Activated naive CD4-positive, alpha-beta T cell (primary cell): ENCODE data around the gene RNF220.

Experiments
- DNase-seq, 4 experiments: peaks; one replicate each; lab custom pipeline; 2025; lab: John Stamatoyannopoulos, UW

The RNF220 gene

GRCh38 chr1:44523593-44524591 lies 118.8 kb downstream of the RNF220 start:
- DNase-seq = no peak

DNA sequence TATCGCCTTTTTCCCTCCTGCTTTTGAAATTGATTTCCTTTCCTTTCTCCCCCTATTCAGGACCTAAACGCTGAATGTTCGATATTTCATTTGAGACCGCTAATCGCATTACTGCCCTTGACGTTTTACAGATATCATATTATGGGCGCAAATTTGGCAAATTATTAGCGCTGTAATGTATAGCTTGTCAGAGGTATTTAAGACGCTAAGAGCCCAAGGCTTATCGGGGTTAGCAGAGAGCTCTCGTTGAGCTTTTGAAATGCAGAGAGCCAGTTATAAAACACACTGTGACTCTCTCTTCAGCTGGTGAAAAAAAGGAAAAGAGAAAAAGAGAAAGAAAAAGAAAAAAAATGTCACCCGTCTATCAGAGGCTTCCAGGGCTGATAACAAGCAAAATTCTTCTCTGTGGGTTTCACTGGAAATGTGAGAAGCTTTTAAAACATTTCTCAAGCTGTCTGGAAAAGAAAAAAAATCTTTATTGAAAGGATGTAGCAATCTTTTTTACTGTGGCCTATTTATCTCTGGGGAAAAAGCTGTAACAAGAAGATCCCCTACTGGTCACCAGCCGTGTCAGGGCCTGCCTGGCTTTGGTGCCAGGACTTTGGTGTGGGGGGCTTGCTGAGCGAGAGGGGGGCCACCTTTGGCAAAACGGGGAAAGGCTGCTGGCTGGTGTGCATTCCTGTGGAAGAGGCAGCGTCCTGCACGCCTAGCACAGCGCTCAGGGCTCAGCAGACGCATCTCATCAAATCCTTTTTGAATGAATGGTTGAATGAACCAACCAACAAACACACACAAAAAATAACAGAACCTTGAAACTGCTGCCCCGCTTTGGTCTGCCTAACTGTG lies 119.8 kb downstream of the RNF220 start:
- no peak for DNase-seq

DNA sequence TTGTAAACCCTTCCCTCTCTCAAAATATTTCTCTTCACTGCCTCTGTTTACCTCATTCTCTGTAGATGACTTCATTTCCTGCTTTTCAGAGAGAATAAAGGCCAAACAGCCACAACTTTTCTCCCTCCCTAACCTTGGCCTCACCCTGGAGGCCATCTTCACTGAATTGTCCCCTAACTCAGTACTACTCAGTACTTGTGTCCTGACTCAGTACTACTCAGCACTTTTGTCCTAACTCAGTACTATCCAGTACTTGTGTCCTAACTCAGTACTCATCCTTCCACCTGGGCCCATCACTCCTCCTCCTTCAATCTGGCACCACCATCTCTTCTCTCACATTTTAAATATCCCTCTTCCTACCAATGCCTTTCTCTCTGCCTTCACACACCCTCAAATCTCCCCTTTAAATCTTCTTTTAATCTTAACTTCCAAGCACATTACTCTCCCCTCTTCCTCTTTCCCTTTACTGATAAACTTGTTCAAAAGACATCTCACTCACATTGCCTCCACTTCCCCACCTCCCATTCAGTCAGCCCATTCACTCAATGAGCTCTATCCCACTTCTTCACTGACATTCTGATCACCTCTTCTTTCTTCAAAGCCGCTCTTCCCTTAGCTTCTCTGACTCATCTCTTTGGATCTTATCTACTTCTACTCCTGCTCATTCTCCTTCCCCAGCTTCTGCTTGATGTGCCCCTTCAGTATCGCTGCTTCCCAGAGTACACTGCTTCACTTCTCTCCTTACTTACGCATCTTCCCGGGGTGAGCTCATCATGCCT lies 121.4 kb downstream of the RNF220 start:
- no peak for DNase-seq

DNA sequence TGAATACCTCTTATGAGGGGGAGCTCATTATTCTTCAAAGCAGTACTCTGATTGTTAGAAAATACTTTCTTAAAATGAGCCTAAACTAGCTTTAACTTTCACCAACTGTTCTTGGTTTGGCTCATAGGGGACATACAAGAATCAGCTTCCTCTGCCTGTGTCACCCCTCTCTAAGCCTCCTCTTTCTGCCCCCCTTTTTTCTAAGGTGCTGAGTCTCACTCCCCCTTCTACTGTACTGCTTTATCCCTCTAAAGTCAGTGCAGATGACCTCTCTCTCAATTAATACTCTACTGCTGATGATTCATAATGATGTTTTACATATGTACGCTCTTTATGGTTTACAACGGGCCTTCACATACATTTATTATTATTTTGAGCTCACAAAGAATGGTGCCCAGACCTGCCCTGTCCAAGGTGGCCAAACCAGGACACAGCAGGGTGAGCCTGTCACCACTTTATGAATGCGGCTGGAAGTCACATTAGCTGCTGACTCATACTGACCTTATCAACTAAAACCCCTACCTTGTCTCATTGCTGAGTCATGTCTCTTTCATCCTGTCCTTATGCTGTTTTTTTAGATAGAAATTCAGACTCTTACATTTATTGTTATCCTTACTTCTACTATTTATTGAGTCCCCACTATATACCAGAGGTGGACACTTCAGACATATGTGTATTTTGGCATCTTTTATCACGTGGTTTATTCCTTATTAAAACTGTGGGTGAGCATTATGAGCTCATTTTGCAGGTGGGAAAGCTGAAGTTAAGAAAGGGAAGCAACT lies 126.9 kb downstream of the RNF220 start:
- DNase-seq = no peak

GRCh38 chr1:44532567-44532944 lies 127.5 kb downstream of the RNF220 start:
- DNase-seq = no peak

GRCh38 chr1:44534771-44535170 lies 129.7 kb downstream of the RNF220 start:
- DNase-seq = no peak

DNA sequence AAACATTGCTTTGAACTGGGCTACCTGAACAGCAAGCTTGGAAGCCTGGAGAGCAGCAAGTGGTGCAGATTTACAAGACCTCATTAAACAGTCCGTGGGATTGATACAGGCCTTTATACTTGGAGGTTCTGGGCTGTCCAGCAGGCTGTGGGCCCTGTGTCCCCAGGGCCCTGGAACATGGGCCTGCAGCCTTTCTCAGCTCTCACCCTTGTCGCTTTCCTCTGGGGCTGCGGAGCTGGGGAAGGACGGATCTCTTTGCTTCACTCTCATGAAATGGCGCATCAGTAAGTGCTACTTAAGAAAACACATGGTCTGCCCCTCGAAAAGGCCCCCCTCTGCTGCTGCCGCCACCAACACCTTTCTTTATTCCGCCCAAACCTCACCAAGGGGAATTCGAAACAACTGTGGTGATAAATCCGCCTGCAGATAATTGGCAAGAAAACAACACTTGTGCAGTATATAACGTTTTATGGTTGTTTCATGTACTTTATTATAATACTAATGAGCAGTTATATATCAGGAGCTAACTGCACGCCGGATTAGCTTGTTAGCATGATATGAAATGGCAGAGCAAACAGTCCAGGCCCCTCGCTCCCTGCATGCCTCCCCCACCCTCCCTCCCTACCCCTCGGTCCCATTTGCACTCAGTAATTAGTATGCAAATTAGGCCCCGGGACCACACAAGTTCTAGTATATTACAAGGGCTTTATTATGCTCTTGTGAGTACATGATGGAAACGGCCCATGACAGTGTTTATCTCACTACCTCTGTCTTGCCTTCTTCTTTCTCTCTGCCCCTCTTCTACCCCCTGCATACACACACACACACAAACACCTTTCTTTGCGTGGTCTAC lies 131.5 kb downstream of the RNF220 start:
- DNase-seq = no peak

DNA sequence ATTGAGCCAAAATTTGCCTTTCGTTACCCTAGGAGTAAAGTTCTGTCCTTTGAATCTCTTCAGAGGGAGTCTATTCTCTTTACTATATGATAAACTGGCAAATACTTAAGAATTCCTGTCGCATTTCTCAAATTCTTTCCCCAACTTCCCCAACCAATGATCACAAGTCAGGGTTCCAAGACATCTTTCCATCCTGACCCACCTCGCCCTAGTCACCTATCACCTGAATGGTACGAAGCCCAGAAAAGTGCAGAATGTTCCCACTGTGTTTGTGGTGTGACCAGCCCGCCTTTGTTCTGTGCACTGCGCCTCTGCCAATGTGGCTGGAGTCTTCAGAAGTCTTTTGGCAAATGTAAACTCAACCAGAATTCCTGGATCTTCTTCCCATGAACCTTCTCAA lies 132.5 kb downstream of the RNF220 start:
- DNase-seq = no peak

DNA sequence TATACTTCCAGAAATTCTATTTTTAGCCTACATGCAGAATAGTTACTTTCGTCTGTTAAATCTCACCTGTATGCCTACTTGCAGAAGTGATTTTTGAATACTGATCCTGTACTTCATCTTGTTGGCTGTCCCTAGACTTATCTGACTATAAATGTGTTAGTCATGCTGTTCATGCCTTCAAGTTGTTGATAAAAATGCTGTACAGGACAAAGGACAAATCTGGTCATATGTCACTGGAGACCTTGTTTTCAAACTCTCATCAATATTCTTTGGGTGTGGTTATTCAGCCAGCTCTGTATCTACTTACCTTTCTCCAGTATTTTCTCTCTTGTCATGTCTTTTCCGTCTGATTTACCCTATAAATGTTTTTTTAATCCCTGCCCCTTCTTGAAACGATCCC lies 132.9 kb downstream of the RNF220 start:
- DNase-seq = no peak

DNA sequence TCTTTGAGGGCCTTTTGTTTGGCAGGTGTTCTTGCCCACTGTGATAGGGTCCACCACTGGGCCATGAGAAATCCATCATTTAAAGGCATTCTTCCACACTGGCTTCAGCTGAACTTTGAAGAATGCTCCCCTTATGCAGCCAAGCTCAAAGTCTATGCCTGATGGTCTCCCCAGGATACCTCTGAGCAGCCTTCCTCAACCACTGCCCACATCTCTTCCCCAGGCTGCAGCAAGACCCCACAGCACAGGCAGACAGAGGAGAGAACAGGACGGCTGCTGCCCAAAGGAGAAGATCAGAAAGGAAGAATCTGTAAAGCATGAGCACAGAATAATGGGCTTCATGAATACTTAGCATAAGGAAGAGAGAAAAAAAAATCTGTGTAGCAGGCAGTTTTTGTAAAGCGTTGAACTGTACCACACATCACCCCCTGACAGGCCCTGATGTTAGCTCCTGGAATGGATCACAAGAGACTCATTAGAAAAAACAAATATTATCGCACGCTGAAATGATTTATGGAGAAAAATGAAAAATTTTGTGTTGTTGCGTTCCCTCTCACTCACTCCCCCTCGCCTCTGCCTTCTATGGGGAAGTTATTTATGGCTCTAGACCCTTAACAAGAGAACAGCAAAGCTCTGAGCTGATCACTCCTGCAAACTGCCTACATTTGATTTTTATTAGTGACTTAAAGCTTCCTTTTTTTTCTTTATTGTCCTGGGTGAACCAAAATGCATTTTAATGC lies 135.1 kb downstream of the RNF220 start:
- no peak for DNase-seq

GRCh38 chr1:44542420-44543063 lies 137.5 kb downstream of the RNF220 start:
- no peak for DNase-seq

- no peak for DNase-seq
These were observed 138.1 kb downstream of the RNF220 start for GRCh38 chr1:44543064-44543744.

GRCh38 chr1:44543786-44544185 lies 138.7 kb downstream of the RNF220 start:
- DNase-seq = no peak

DNA sequence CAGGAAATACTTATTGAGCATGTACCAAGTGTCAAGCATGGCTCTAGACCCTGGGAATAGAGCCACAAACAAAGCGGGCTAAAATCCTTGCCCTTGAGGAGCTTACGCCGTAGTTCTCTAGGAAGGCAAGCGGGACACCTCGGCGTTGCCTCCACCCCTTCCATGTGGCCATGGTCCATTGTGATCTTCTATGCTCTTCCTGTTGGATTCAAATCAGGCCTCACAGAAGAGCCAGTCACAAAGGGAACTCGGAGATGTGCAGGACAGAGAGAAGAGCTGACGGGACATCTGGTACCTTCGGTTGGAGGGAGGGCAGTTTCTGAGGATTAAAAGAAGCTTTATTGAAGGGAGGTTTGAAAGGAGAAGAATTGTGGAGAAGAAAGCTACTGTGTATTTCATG lies 139.9 kb downstream of the RNF220 start:
- DNase-seq = no peak

- DNase-seq = no peak
These were observed 140.9 kb downstream of the RNF220 start for GRCh38 chr1:44545961-44546360.

- DNase-seq = no peak
These were observed 141.5 kb downstream of the RNF220 start for GRCh38 chr1:44546403-44547053.

DNA sequence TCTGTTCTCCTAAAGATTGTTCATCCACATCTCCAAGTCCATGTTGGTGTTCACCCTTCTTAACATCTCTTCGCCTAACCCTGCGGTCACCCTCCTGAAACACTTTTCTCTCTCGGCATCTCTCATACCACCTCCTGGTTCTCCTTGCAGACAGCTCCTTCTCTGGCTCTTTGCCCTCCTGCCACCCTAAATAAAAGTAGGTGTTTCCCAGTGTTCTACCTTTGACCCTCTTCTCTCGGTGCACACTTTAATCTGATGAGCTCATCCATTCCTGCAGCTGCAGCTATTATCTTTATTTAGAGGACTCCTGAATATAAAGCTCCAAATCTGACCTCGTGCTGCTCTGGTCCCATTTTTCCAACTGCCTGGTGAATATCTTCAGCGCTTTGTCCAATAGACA lies 142.3 kb downstream of the RNF220 start:
- DNase-seq = no peak

DNA sequence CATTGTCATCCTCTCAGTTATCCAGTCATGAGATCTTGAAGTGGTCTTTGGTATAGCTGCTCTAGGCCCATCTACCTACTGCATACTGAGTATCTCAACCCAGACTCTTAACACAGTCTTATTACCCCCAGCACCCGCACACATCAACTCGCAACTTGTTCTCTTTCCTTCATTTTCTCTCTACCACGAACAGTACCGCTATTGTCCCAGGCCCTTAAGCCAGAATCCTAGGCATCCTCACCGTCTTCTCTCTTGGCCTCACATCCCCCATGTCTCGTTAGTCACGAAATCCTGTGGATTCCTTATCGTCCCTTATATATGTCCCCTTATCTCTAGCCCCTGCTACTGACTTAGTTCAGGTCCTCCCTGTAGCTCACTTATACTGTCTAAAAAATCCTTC lies 142.8 kb downstream of the RNF220 start:
- DNase-seq = no peak
